Adipocyte (in vitro differentiated cells): Measurements from ENCODE around the gene CEACAM16.

Experiments used
- DNase-seq: peaks from one replicate; pipeline ENCODE4 v3.0.0-alpha.2; 2015; ENCODE audit warnings: low read depth
- H3K27me3 ChIP-seq: replicated peaks from 2 replicates; pipeline ENCODE4 v1.7.0; 2013; ENCODE audit warnings: mild to moderate bottlenecking, low read length, moderate library complexity; ENCODE audit not compliant: control insufficient read depth, insufficient read depth
- H3K36me3 ChIP-seq: 2 replicates; pipeline ENCODE4 v1.7.0; 2013; ENCODE audit warnings: low read length, mild to moderate bottlenecking, moderate library complexity; ENCODE audit not compliant: control insufficient read depth, insufficient read depth, severe bottlenecking
- H3K4me1 ChIP-seq: 2 replicates; pipeline ENCODE4 v1.7.0; 2013; ENCODE audit warnings: mild to moderate bottlenecking, low read length, moderate library complexity; ENCODE audit not compliant: control insufficient read depth, insufficient read depth
- H3K4me3 ChIP-seq: 2 replicates; pipeline ENCODE4 v1.7.0; 2013; ENCODE audit warnings: mild to moderate bottlenecking, low read length, moderate library complexity
- H3K9ac ChIP-seq: 2 replicates; pipeline ENCODE4 v1.7.0; 2013; ENCODE audit warnings: mild to moderate bottlenecking, low read length, moderate library complexity
- H3K9me3 ChIP-seq: 2 replicates; pipeline ENCODE4 v1.7.0; 2013; ENCODE audit warnings: mild to moderate bottlenecking, low read length, moderate library complexity; ENCODE audit not compliant: control insufficient read depth

Gene CEACAM16

GRCh38 chr19:44732235-44733014 lies 33.5 kb downstream of the CEACAM16 start:
- Histone ChIP-seq H3K4me1 (peaks cover 14% of the 10 kb centered on the region), H3K27me3 (no peaks in the 10 kb centered on the region), H3K4me3 (no peak overlapping the region), H3K9me3 (no peaks in the 10 kb centered on the region), H3K36me3 (no peaks in the 10 kb centered on the region), H3K9ac (no peak overlapping the region)
- DNase-seq: no peak

DNA sequence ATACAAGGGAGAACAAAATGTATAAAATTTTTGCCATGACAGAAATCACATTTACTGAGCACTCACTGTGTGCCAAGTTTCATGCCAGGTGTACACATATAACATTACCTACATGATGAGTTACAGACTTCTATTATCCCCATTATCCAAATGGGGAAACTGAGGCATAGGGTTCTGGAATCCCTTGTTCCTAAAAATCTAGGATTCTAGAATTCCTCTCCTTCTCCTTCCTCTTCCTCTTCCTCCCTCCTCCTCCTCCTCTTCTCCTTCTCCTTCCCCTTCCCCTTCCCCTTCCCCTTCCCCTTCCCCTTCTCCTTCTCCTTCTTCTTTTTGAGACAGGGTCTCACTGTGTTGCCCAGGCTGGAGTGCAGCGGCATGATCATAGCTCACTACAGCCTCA lies 35.4 kb downstream of the CEACAM16 start:
- H3K36me3 ChIP-seq: no peaks in the 10 kb centered on the region
- no peak overlapping the region for H3K9ac ChIP-seq
- no peak overlapping the region for H3K4me3 ChIP-seq
- no peak for DNase-seq
- peaks cover 14% of the 10 kb centered on the region for H3K4me1 ChIP-seq
- H3K27me3 ChIP-seq: no peaks in the 10 kb centered on the region
- no peaks in the 10 kb centered on the region for H3K9me3 ChIP-seq

DNA sequence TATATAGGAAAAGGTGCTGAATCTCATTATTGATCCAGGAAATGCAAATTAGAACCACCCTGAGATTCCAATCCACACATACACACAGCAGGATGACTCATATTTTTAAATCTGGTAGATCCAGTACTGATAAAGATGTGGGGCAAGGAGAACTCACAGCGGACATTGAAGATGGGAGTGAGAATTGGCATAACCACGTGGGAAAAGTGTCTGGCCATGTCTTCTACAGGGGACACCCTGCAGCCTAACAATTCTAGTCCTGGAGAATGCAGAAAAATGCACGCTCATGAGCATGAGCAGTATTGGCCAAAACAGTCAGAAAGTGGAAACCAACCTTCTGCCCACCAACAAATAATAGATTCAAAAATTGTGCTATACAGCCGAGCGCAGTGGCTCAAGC lies 36.1 kb downstream of the CEACAM16 start:
- Histone ChIP-seq H3K9me3 (no peaks in the 10 kb centered on the region), H3K4me1 (peaks cover 14% of the 10 kb centered on the region), H3K36me3 (no peaks in the 10 kb centered on the region), H3K9ac (no peak overlapping the region), H3K27me3 (no peaks in the 10 kb centered on the region), H3K4me3 (no peak overlapping the region)
- no peak for DNase-seq

- H3K4me1 ChIP-seq: peaks cover 25% of the 10 kb centered on the region
- H3K36me3 ChIP-seq: no peaks in the 10 kb centered on the region
- no peaks in the 10 kb centered on the region for H3K27me3 ChIP-seq
- no peaks in the 10 kb centered on the region for H3K9me3 ChIP-seq
- H3K9ac ChIP-seq: no peak overlapping the region
- no peak for DNase-seq
- H3K4me3 ChIP-seq: no peak overlapping the region
Measured at GRCh38 chr19:44737238-44738071, 38.5 kb downstream of the CEACAM16 start.

GRCh38 chr19:44738136-44738535 lies 39.2 kb downstream of the CEACAM16 start:
- Histone ChIP-seq H3K4me1 (peaks cover 32% of the 10 kb centered on the region), H3K4me3 (no peak overlapping the region), H3K9me3 (no peaks in the 10 kb centered on the region), H3K36me3 (no peaks in the 10 kb centered on the region), H3K27me3 (no peaks in the 10 kb centered on the region), H3K9ac (no peak overlapping the region)
- DNase-seq: no peak

DNA sequence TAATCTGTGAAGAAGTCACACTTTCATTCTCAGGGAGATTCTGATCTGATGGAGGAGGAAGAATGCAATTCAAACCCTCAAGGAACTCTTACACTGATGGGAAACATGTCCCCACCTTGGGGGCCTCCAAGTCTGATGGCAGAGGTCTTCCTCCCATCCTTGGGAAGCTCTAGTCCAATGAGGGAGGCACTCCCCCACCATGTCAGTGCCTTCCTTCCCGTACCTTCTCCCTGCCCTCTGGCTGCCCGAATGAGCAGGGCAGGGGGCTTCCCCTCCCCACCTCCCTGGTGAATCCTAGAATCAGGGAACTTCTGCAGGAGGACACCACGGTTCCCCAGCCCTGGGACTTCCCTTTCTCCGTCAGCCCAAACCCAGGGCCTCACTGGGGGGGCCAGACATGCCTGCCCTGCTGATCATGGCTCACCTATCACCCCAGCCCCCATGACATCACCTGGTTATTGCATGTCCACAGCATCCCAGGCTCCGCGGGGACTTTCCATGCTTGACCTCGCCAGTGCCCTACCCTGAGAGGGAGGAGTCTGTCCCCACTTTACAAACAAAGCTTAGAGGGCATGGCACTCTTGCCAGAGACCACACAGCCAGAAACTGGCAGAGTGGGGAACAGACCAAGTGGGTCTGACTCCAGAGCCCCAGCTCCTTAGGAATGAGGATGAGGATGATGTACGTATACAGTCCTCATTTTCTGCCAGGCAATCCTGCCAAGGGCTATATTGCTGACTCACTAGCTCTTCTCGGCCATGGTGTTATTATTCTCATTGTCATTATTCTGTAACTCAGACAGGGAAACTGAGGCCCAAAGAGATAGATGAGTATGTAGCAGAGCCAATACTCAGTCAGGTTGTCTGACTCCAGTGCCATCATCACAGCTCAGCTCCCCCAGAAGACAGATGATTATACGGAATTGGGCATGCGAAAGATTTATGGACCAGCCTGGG lies 39.9 kb downstream of the CEACAM16 start:
- H3K36me3 ChIP-seq: no peaks in the 10 kb centered on the region
- H3K4me1 ChIP-seq: peaks cover 38% of the 10 kb centered on the region
- H3K27me3 ChIP-seq: no peaks in the 10 kb centered on the region
- no peaks in the 10 kb centered on the region for H3K9me3 ChIP-seq
- no peak overlapping the region for H3K4me3 ChIP-seq
- peak overlapping the region; percentile 2 for H3K9ac ChIP-seq
- no peak for DNase-seq

GRCh38 chr19:44740351-44740824 lies 41.4 kb downstream of the CEACAM16 start:
- no peak overlapping the region for H3K9ac ChIP-seq
- no peaks in the 10 kb centered on the region for H3K36me3 ChIP-seq
- H3K4me1 ChIP-seq: peaks cover 45% of the 10 kb centered on the region
- no peaks in the 10 kb centered on the region for H3K9me3 ChIP-seq
- H3K27me3 ChIP-seq: no peaks in the 10 kb centered on the region
- DNase-seq: no peak
- no peak overlapping the region for H3K4me3 ChIP-seq

GRCh38 chr19:44741258-44741731 lies 42.3 kb downstream of the CEACAM16 start:
- H3K27me3 ChIP-seq: no peaks in the 10 kb centered on the region
- no peak overlapping the region for H3K4me3 ChIP-seq
- no peak for DNase-seq
- H3K9ac ChIP-seq: peak overlapping the region; percentile 63
- no peaks in the 10 kb centered on the region for H3K9me3 ChIP-seq
- peaks cover 50% of the 10 kb centered on the region for H3K4me1 ChIP-seq
- H3K36me3 ChIP-seq: no peaks in the 10 kb centered on the region

GRCh38 chr19:44741841-44742329 lies 42.9 kb downstream of the CEACAM16 start:
- Histone ChIP-seq H3K4me1 (peaks cover 48% of the 10 kb centered on the region), H3K9ac (peak overlapping the region; percentile 83), H3K27me3 (no peaks in the 10 kb centered on the region), H3K9me3 (no peaks in the 10 kb centered on the region), H3K4me3 (peak overlapping the region; percentile 38), H3K36me3 (no peaks in the 10 kb centered on the region)
- peak; percentile 100 for DNase-seq

- Histone ChIP-seq H3K9me3 (no peaks in the 10 kb centered on the region), H3K9ac (peak overlapping the region; percentile 83)
- peak; percentile 47 for DNase-seq
Measured at GRCh38 chr19:44742330-44743061, 43.5 kb downstream of the CEACAM16 start.

More at GRCh38 chr19:44742330-44743061, 43.5 kb downstream of the CEACAM16 start:
- no peaks in the 10 kb centered on the region for H3K36me3 ChIP-seq
- peaks cover 47% of the 10 kb centered on the region for H3K4me1 ChIP-seq
- H3K4me3 ChIP-seq: peak overlapping the region; percentile 51
- no peaks in the 10 kb centered on the region for H3K27me3 ChIP-seq
